22Rv1 (cell line): ENCODE measurements around the gene C6orf47.
A peak's percentile ranks its signal among the peaks of the same experiment; 100 is the strongest.

Experiments
- H3K27ac ChIP-seq: fragments of 450-650 bp; 2 replicates; pipeline ENCODE4 v1.5.1; 2017
- ZFX ChIP-seq: fragments of 450-650 bp; IDR thresholded peaks from 2 replicates; pipeline ENCODE4 v1.6.1; 2017; ENCODE audit warnings: antibody characterized with exemption, borderline replicate concordance
- TF ChIP-seq, protein P1 (sequence below): fragments of 450-650 bp; IDR thresholded peaks from 2 replicates; pipeline ENCODE4 v1.5.1; 2017; ENCODE audit warnings: mild to moderate bottlenecking

Gene C6orf47

GRCh38 chr6:31702405-31702818, 41.8 kb upstream of the C6orf47 start:
- peak overlapping the region; percentile 72 for H3K27ac ChIP-seq
- TF ChIP-seq, protein P1, sequence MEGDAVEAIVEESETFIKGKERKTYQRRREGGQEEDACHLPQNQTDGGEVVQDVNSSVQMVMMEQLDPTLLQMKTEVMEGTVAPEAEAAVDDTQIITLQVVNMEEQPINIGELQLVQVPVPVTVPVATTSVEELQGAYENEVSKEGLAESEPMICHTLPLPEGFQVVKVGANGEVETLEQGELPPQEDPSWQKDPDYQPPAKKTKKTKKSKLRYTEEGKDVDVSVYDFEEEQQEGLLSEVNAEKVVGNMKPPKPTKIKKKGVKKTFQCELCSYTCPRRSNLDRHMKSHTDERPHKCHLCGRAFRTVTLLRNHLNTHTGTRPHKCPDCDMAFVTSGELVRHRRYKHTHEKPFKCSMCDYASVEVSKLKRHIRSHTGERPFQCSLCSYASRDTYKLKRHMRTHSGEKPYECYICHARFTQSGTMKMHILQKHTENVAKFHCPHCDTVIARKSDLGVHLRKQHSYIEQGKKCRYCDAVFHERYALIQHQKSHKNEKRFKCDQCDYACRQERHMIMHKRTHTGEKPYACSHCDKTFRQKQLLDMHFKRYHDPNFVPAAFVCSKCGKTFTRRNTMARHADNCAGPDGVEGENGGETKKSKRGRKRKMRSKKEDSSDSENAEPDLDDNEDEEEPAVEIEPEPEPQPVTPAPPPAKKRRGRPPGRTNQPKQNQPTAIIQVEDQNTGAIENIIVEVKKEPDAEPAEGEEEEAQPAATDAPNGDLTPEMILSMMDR: no peak
- no peak for TF ChIP-seq ZFX

DNA sequence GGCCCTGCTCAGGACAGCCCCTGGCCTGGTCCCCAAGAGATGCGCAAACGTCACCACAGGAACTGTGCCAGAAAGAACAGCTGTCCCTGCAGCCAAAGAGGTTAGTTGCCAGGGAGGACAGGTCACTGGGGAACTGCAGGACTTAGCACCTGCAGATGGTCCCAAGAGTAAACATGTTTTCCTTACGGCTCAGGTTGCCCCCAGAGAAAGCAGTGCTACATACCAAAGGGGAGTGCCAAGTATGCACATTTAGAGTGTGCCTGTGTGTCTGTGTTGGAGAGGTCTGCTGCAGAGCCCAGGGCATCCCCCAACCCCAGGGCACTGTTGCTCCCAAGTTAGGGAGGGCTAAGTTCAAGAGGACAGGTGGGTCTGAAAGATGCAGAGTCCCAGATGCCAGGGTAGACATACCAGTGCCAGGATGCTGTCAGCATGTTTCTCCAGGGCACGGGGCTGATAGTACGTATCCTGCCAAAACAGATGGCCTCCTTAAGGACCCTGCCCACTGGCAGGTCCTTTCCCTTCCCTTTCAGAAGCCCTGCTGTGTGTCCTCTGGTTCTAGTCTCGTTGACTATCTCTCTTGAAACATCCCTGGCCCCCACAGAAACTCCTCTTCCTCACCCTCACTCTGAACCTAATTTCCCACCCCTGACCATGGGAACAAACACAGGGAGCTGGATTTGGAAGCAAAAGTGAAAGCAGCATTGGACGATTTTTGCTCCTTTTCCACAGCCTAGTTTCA, 41.3 kb upstream of the C6orf47 start:
- H3K27ac ChIP-seq: peak overlapping the region; percentile 72; the same call in 1 of the 2 replicates
- TF ChIP-seq ZFX: no peak
- TF ChIP-seq, protein P1: no peak

- TF ChIP-seq, protein P1: no peak
- TF ChIP-seq ZFX: no peak
- H3K27ac ChIP-seq: no peak overlapping the region
Observed at GRCh38 chr6:31700740-31701401, 40.3 kb upstream of the C6orf47 start.

- H3K27ac ChIP-seq: no peak overlapping the region
- TF ChIP-seq ZFX: no peak
Observed at GRCh38 chr6:31697555-31697954, 37.0 kb upstream of the C6orf47 start.

DNA sequence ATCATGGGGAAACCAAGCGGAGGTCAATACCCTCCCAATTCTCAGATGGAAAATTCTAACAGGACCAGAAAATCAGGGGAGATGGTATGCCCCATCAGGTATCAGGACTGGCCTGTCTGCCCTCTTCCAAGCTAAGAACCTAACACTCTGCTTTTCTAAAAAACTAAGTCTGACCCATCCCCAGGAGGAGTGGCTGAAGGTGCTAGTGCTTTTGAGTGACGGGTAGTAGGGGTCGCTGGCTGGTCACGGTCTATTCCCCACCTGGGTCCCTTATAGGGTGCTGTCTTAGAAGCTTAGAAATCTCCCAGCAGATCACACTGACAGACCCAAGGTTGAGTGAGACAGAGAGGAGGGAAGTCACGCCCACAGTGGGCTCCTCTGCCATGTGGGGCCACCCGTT, 33.0 kb upstream of the C6orf47 start:
- TF ChIP-seq, protein P1: no peak
- TF ChIP-seq ZFX: no peak
- no peak overlapping the region for H3K27ac ChIP-seq

GRCh38 chr6:31692886-31693285, 32.3 kb upstream of the C6orf47 start:
- TF ChIP-seq ZFX: no peak
- TF ChIP-seq, protein P1: no peak
- no peak overlapping the region for H3K27ac ChIP-seq

DNA sequence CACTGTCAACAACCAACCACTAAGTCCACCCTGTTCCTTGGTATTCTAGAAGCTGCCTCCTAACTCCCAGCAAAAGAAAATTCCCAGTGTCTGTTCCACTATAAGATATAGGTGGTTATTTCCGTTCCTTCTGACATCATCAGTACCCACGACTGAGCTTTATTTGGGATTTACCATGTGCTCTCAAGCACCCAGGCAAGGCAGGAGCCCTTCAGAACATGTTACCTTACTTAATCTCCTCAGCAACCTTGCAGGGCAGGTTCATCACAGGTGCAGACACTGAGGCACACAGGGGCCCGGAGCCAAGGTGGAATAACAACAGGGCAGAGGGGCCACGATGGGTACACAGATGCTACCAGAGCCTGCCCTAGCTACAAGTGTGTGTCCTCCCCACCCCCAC, 31.8 kb upstream of the C6orf47 start:
- TF ChIP-seq ZFX: no peak
- TF ChIP-seq, protein P1: no peak
- H3K27ac ChIP-seq: no peak overlapping the region
